ENCODE results near the gene MAP3K19. TPM values are rescaled to one million over a fixed set of nuclear protein-coding genes. Genes with fewer than 3 reads are reported as not detected.

MAP3K19 gene
- total RNA-seq, 4 donors from 2014 or later: not detected

- TF ChIP-seq CTCF (IDR thresholded peaks at IDR 0.05): peak in 2 of 5 experiments; percentile 3 to 20
- peak; percentile 82 to 91 (median 83) for TF ChIP-seq POLR2AphosphoS5 (IDR thresholded peaks at IDR 0.05)
- peak; percentile 49 for TF ChIP-seq POLR2A (IDR thresholded peaks at IDR 0.05)
- TF ChIP-seq EP300 (IDR thresholded peaks at IDR 0.05; ENCODE audit: low read depth): no peak
- no peaks in the 10 kb centered on the region for H3K36me3 ChIP-seq
- DNase-seq: peak; percentile 100
- intact Hi-C loops (cut with DNase I; ENCODE audit: low total_unique reads): no loop called here
- WGBS, 2 donors (ENCODE audit: low coverage in 1 of 2): 0% methylated on average over 83 of the region's 83 CpGs; no CpG with 5 or more reads in 1 of the 2 donors
- peak within 1 kb of the TSS; percentile 95 to 100 (median 98) for H3K27ac ChIP-seq
- in situ Hi-C loops (cut with MboI; ENCODE audit: low pct_ligation_motif_present in 1 of 4, low pct_unique_long_range_greater_than_20kb in 1 of 4, low sequenced_read_pairs in 3 of 4): loop anchor here in 2 of 4 donors (25.0 kb wide), 2 partner anchors 806 to 831 kb away; no protein-coding TSS in a partner anchor
- H3K4me1 ChIP-seq: peaks cover 21 to 51% (median 33%) of the 10 kb centered on the region in 4 donors
- no peaks in the 10 kb centered on the region for H3K27me3 ChIP-seq
- H3K9me3 ChIP-seq: peaks cover 0 to under 1% of the 10 kb centered on the region in 2 donors
- peak within 1 kb of the TSS; percentile 81 to 99 (median 92) for H3K4me3 ChIP-seq
Measured at GRCh38 chr2:134918526-134919340, 128.5 kb downstream of the MAP3K19 start, which contains the start of gene CCNT2. CCNT2 (plus strand) TSS chr2:134918822; CDS start chr2:134918855, 33 bp downstream.

GRCh38 chr2:134917888-134918525, 129.2 kb downstream of the MAP3K19 start:
- Histone ChIP-seq H3K27me3 (no peaks in the 10 kb centered on the region), H3K36me3 (no peaks in the 10 kb centered on the region), H3K4me1 (peaks cover 21 to 45% (median 33%) of the 10 kb centered on the region in 4 donors), H3K27ac (peak overlapping the region; percentile 95 to 100 (median 98)), H3K9me3 (peaks cover 0 to 7% of the 10 kb centered on the region in 2 donors), H3K4me3 (peak overlapping the region; percentile 39 to 99 (median 92))
- intact Hi-C loops (cut with DNase I; ENCODE audit: low total_unique reads) (no loop called here), in situ Hi-C loops (cut with MboI; ENCODE audit: low pct_ligation_motif_present in 1 of 4, low pct_unique_long_range_greater_than_20kb in 1 of 4, low sequenced_read_pairs in 3 of 4) (loop anchor here in 2 of 4 donors (25.0 kb wide), 2 partner anchors 806 to 831 kb away; no protein-coding TSS in a partner anchor)
- 0 to 1% methylated on average over 8 to 38 of the region's 38 CpGs for WGBS, 2 donors (ENCODE audit: low coverage in 1 of 2)
- peak in 4 of 5 experiments; percentile 24 to 42 (median 32) for TF ChIP-seq CTCF (IDR thresholded peaks at IDR 0.05)
- peak; percentile 92 for TF ChIP-seq POLR2A (IDR thresholded peaks at IDR 0.05)
- TF ChIP-seq EP300 (IDR thresholded peaks at IDR 0.05; ENCODE audit: low read depth): no peak
- peak; percentile 82 to 94 (median 93) for TF ChIP-seq POLR2AphosphoS5 (IDR thresholded peaks at IDR 0.05)
- no peak for DNase-seq

- H3K4me3 ChIP-seq: peak overlapping the region; percentile 39 to 99 (median 92)
- peak overlapping the region; percentile 95 to 100 (median 98) for H3K27ac ChIP-seq
- DNase-seq: peak; percentile 28
- in situ Hi-C loops (cut with MboI; ENCODE audit: low pct_ligation_motif_present in 1 of 4, low pct_unique_long_range_greater_than_20kb in 1 of 4, low sequenced_read_pairs in 3 of 4): loop anchor here in 2 of 4 donors (25.0 kb wide), 2 partner anchors 805 to 830 kb away; no protein-coding TSS in a partner anchor
- 22 to 40% methylated on average over 1 to 16 of the region's 16 CpGs for WGBS, 2 donors (ENCODE audit: low coverage in 1 of 2)
- H3K4me1 ChIP-seq: peaks cover 16 to 39% (median 30%) of the 10 kb centered on the region in 4 donors
- H3K27me3 ChIP-seq: no peaks in the 10 kb centered on the region
- intact Hi-C loops (cut with DNase I; ENCODE audit: low total_unique reads): no loop called here
- TF ChIP-seq CTCF (IDR thresholded peaks at IDR 0.05) (no peak), POLR2A (IDR thresholded peaks at IDR 0.05) (no peak), POLR2AphosphoS5 (IDR thresholded peaks at IDR 0.05) (no peak), EP300 (IDR thresholded peaks at IDR 0.05; ENCODE audit: low read depth) (no peak)
- H3K9me3 ChIP-seq: peaks cover 0 to 7% of the 10 kb centered on the region in 2 donors
- no peaks in the 10 kb centered on the region for H3K36me3 ChIP-seq
Measured at GRCh38 chr2:134917360-134917865, 129.8 kb downstream of the MAP3K19 start.

Other genes starting within 250 kb of the MAP3K19 start
- not detected for gene ACMSD, start 208.8 kb downstream of the MAP3K19 start, total RNA-seq
- gene CCNT2, start 128.6 kb downstream of the MAP3K19 start, total RNA-seq: 10 to 100 TPM; 24.7 to 57.5 (median 44.6) TPM
- gene RAB3GAP1, start 4.8 kb upstream of the MAP3K19 start, total RNA-seq: 10 to 100 TPM; 38.4 to 63.5 (median 53.8) TPM

All from transverse colon (tissue), 4 donors.